ENCODE results near the gene TLX1. TPM values are rescaled to one million over a fixed set of nuclear protein-coding genes. Genes with fewer than 3 reads are reported as not detected.

Gene TLX1
- polyA plus RNA-seq, 1 donor (not counting 4 experiments of a cell fraction or from before 2014, with no cell fraction given), result not detected

- FAIRE-seq (no peak), DNase-seq (ENCODE audit: low read depth, low spot score) (no peak)
- peaks cover 18% of the 10 kb centered on the region for H3K4me1 ChIP-seq (ENCODE audit: control insufficient read depth, extremely low read depth, insufficient read depth, low read length)
- no peaks in the 10 kb centered on the region for H3K9me3 ChIP-seq (ENCODE audit: control insufficient read depth, low read depth, low read length)
- no peak overlapping the region for H3K9ac ChIP-seq (ENCODE audit: control insufficient read depth, extremely low read depth, insufficient read depth, low read length)
- no peaks in the 10 kb centered on the region for H3K36me3 ChIP-seq (ENCODE audit: control insufficient read depth in 2 of 2, extremely low read depth in 1 of 2, insufficient read depth in 2 of 2, low read length in 2 of 2)
- no peak overlapping the region for H2AFZ ChIP-seq (ENCODE audit: control insufficient read depth, low read length)
- dilution Hi-C loops (cut with MboI; ENCODE audit: extremely low pct_ligation_motif_present, low sequenced_read_pairs), result no loop called here
- peaks cover 2% of the 10 kb centered on the region for H3K9me1 ChIP-seq (ENCODE audit: control insufficient read depth, extremely low read depth, insufficient read depth, low read length)
- H3K27me3 ChIP-seq (ENCODE audit: control insufficient read depth, extremely low read depth, insufficient read depth, low read length), result no peaks in the 10 kb centered on the region
- no peak overlapping the region for H3K4me3 ChIP-seq (ENCODE audit: control insufficient read depth in 2 of 3, extremely low read depth in 1 of 3, insufficient read depth in 2 of 3, low read depth in 1 of 3, low read length in 3 of 3)
- H3K79me2 ChIP-seq (ENCODE audit: control insufficient read depth, insufficient read depth, low read length), result no peaks in the 10 kb centered on the region
- no peak overlapping the region for H3K4me2 ChIP-seq (ENCODE audit: control insufficient read depth, extremely low read depth, insufficient read depth, low read depth, low read length)
- no peak overlapping the region for H3K27ac ChIP-seq (ENCODE audit: control insufficient read depth, insufficient read depth, low read length)
- TF ChIP-seq CTCF (optimal IDR thresholded peaks at IDR 0.05 in 1 of 3, IDR thresholded peaks at IDR 0.05 in 1 of 3, conservative IDR thresholded peaks at IDR 0.05 in 1 of 3; ENCODE audit: extremely low read depth in 1 of 3, insufficient read depth in 2 of 3, low read length in 3 of 3) (no peak), EZH2 (IDR thresholded peaks at IDR 0.05; ENCODE audit: low read length) (no peak)
- no peaks in the 10 kb centered on the region for H4K20me1 ChIP-seq (ENCODE audit: control insufficient read depth, extremely low read depth, insufficient read depth, low read length)
Observed at GRCh38 chr10:101094121-101094879, 36.8 kb upstream of the TLX1 start.

- DNase-seq (ENCODE audit: low read depth, low spot score) (no peak), FAIRE-seq (no peak)
- H3K9me1 ChIP-seq (ENCODE audit: control insufficient read depth, extremely low read depth, insufficient read depth, low read length), result peaks cover 2% of the 10 kb centered on the region
- H2AFZ ChIP-seq (ENCODE audit: control insufficient read depth, low read length), result no peak overlapping the region
- H3K9me3 ChIP-seq (ENCODE audit: control insufficient read depth, low read depth, low read length), result peaks cover 3% of the 10 kb centered on the region
- peaks cover 22% of the 10 kb centered on the region for H3K4me1 ChIP-seq (ENCODE audit: control insufficient read depth, extremely low read depth, insufficient read depth, low read length)
- H3K36me3 ChIP-seq (ENCODE audit: control insufficient read depth in 2 of 2, extremely low read depth in 1 of 2, insufficient read depth in 2 of 2, low read length in 2 of 2), result no peaks in the 10 kb centered on the region
- H3K4me2 ChIP-seq (ENCODE audit: control insufficient read depth, extremely low read depth, insufficient read depth, low read depth, low read length), result no peak overlapping the region
- no peak overlapping the region for H3K27ac ChIP-seq (ENCODE audit: control insufficient read depth, insufficient read depth, low read length)
- H3K27me3 ChIP-seq (ENCODE audit: control insufficient read depth, extremely low read depth, insufficient read depth, low read length), result peaks cover 4% of the 10 kb centered on the region
- no peak overlapping the region for H3K9ac ChIP-seq (ENCODE audit: control insufficient read depth, extremely low read depth, insufficient read depth, low read length)
- TF ChIP-seq EZH2 (IDR thresholded peaks at IDR 0.05; ENCODE audit: low read length), result no peak
- H3K79me2 ChIP-seq (ENCODE audit: control insufficient read depth, insufficient read depth, low read length), result no peaks in the 10 kb centered on the region
- dilution Hi-C loops (cut with MboI; ENCODE audit: extremely low pct_ligation_motif_present, low sequenced_read_pairs), result no loop called here
- no peak overlapping the region for H3K4me3 ChIP-seq (ENCODE audit: control insufficient read depth in 2 of 3, extremely low read depth in 1 of 3, insufficient read depth in 2 of 3, low read depth in 1 of 3, low read length in 3 of 3)
- no peaks in the 10 kb centered on the region for H4K20me1 ChIP-seq (ENCODE audit: control insufficient read depth, extremely low read depth, insufficient read depth, low read length)
Observed at GRCh38 chr10:101095004-101095403, 36.1 kb upstream of the TLX1 start.

Data from keratinocyte (primary cell).